Muscle layer of colon (tissue), 2 donors: Measurements from ENCODE around the gene PGAP3.

Experiments
- H3K27ac ChIP-seq: one replicate; pipeline ENCODE4 v1.7.0; 2013; ENCODE audit warnings: low read depth, mild to moderate bottlenecking, low read length, moderate library complexity
- H3K27me3 ChIP-seq, 2 donors: one replicate each; pipeline ENCODE4 v1.7.0; 2013; ENCODE audit warnings: low read length in 2 of 2, mild to moderate bottlenecking in 2 of 2; ENCODE audit not compliant: insufficient read depth in 2 of 2, control insufficient read depth in 1 of 2
- H3K36me3 ChIP-seq: one replicate; pipeline ENCODE4 v1.7.0; 2013; ENCODE audit warnings: mild to moderate bottlenecking, low read length; ENCODE audit not compliant: insufficient read depth
- H3K4me1 ChIP-seq: one replicate; pipeline ENCODE4 v1.7.0; 2013; ENCODE audit warnings: mild to moderate bottlenecking, low read length; ENCODE audit not compliant: insufficient read depth
- H3K4me3 ChIP-seq, 2 donors: one replicate each; pipeline ENCODE4 v1.7.0; 2013; ENCODE audit warnings: low read length in 2 of 2, low read depth in 1 of 2, mild to moderate bottlenecking in 1 of 2, moderate library complexity in 1 of 2
- H3K9ac ChIP-seq: one replicate; pipeline ENCODE4 v1.7.0; 2013; ENCODE audit warnings: low read length
- H3K9me3 ChIP-seq: one replicate; pipeline ENCODE4 v1.7.0; 2013; ENCODE audit warnings: mild to moderate bottlenecking, low read length
- donor health status: abdominal sarcoma.
- donor health status: Adenocarcinoma of cecum.

PGAP3 gene

DNA sequence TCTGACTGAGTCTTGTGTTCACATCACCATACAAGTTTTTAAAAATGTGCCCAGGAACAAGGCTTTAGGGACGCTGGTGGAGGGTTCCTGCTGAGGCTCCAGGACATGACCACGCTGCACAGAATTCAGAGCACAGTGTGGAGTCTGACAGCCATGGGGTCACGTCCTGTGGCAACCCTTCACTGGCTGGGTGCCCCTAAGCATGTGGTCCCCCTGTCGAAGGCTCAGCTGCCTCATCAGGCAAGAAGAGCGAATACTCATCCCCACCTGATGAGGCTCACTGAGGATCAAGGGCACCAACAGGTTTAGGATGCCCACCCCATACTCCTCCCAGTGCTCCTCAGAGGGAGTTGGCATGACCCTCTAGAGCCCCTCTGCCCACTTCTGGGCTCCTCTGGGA lies 13.7 kb downstream of the PGAP3 start:
- Histone ChIP-seq H3K9ac (no peak overlapping the region), H3K36me3 (peaks cover 9% of the 10 kb centered on the region), H3K4me1 (peaks cover 3% of the 10 kb centered on the region), H3K9me3 (no peaks in the 10 kb centered on the region), H3K27ac (no peak overlapping the region), H3K4me3 (no peak overlapping the region), H3K27me3 (peaks cover 9 to 33% of the 10 kb centered on the region in 2 donors)

DNA sequence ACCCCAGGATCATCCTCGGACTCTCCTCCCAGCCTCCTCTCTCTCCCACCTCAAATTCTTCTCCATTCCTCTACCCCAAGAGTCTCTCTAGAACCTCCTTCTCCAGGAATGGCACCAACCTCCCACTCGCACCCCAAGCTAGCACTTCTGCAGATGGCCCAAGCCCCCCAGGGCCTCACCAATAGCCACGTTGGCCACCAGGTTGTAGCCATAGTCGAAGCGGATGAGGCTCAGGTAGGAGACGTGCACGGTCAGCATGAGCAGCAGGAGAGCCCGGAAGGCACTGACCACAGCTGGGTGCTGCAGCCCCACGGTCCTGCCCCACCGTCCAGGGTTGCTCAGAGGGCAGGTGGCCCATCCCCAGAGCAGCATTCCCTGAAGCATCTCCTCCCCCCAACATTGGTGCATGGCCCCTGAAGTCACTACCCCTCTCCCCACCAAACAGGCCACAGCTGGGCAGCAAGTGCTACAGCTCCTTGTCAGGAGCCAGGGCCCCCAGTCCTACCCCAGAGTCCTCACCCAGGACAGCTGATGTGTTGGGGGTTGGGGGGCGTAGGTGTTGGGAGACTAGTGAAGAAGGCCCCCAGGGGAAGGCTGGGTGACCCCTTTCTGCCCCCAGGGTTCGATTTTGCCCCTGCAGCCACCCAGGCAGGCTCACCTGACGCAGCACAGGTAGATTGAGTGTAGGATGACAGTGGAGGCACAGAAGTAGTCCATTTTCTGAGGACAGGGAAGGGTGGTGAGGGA lies 14.3 kb downstream of the PGAP3 start:
- peaks cover 9% of the 10 kb centered on the region for H3K36me3 ChIP-seq
- H3K27ac ChIP-seq, result no peak overlapping the region
- H3K4me3 ChIP-seq, result no peak overlapping the region
- H3K4me1 ChIP-seq, result peaks cover 6% of the 10 kb centered on the region
- H3K27me3 ChIP-seq, result peaks cover 12 to 38% of the 10 kb centered on the region in 2 donors
- H3K9me3 ChIP-seq, result no peaks in the 10 kb centered on the region
- no peak overlapping the region for H3K9ac ChIP-seq

- Histone ChIP-seq H3K36me3 (peaks cover 9% of the 10 kb centered on the region), H3K9me3 (no peaks in the 10 kb centered on the region), H3K4me1 (peaks cover 9% of the 10 kb centered on the region), H3K9ac (no peak overlapping the region), H3K4me3 (no peak overlapping the region), H3K27ac (no peak overlapping the region), H3K27me3 (peaks cover 13 to 46% of the 10 kb centered on the region in 2 donors)
These were observed 15.1 kb downstream of the PGAP3 start for GRCh38 chr17:39672522-39673334.

DNA sequence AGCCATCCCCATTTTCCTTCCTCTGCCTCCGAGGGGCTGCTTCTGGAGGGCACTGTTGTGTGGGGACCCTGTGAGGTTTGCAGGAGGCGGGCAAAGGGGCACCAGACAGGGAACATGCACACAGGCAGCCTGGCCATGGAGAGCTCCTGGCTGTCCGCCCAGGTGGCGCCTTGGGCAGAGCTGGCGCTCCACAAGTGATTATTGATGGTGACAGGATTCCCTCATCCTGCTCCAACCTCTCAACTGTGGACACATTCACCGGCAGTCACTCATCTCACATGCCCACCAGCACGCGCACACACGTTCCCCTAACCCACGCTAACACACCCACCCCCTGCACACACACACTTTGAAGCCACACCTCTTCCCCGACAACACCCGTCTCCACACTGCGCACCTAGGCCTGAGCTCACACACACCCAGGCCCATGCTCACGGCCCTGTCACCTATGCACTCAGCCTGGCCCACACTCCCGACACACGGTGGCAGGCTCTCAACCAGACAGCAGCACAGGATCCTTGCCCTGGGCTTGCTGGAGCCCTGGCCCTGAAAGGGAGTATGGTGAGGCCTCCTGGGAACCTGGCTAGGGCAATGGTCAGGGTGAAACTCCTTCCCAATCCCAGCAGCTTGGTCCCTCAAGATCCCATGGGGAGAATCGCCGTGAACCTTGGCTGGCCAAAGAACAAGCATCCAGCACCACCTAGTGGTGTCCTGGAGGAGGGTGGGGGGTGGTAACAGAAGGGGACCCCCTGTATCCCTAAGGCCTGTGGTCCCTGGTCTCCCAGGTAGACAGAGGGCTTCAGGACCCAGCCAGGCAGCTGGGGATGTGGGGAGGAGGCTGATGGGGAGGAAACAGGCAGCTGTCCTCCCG lies 16.0 kb downstream of the PGAP3 start:
- Histone ChIP-seq H3K4me3 (no peak overlapping the region), H3K9me3 (no peaks in the 10 kb centered on the region), H3K27ac (no peak overlapping the region), H3K36me3 (peaks cover 5% of the 10 kb centered on the region), H3K9ac (no peak overlapping the region), H3K27me3 (peaks cover 19 to 55% of the 10 kb centered on the region in 2 donors), H3K4me1 (peaks cover 9% of the 10 kb centered on the region)

GRCh38 chr17:39670746-39671145 lies 17.1 kb downstream of the PGAP3 start:
- no peaks in the 10 kb centered on the region for H3K9me3 ChIP-seq
- no peak overlapping the region for H3K4me3 ChIP-seq
- no peak overlapping the region for H3K9ac ChIP-seq
- H3K27ac ChIP-seq, result no peak overlapping the region
- H3K36me3 ChIP-seq, result no peaks in the 10 kb centered on the region
- peaks cover 6% of the 10 kb centered on the region for H3K4me1 ChIP-seq
- H3K27me3 ChIP-seq, result peaks cover 25 to 66% of the 10 kb centered on the region in 2 donors

- no peaks in the 10 kb centered on the region for H3K36me3 ChIP-seq
- H3K9me3 ChIP-seq, result no peaks in the 10 kb centered on the region
- no peak overlapping the region for H3K4me3 ChIP-seq
- H3K4me1 ChIP-seq, result peaks cover 6% of the 10 kb centered on the region
- no peak overlapping the region for H3K27ac ChIP-seq
- H3K9ac ChIP-seq, result no peak overlapping the region
- peaks cover 25 to 72% of the 10 kb centered on the region in 2 donors for H3K27me3 ChIP-seq
These were observed 17.7 kb downstream of the PGAP3 start for GRCh38 chr17:39669897-39670735.

DNA sequence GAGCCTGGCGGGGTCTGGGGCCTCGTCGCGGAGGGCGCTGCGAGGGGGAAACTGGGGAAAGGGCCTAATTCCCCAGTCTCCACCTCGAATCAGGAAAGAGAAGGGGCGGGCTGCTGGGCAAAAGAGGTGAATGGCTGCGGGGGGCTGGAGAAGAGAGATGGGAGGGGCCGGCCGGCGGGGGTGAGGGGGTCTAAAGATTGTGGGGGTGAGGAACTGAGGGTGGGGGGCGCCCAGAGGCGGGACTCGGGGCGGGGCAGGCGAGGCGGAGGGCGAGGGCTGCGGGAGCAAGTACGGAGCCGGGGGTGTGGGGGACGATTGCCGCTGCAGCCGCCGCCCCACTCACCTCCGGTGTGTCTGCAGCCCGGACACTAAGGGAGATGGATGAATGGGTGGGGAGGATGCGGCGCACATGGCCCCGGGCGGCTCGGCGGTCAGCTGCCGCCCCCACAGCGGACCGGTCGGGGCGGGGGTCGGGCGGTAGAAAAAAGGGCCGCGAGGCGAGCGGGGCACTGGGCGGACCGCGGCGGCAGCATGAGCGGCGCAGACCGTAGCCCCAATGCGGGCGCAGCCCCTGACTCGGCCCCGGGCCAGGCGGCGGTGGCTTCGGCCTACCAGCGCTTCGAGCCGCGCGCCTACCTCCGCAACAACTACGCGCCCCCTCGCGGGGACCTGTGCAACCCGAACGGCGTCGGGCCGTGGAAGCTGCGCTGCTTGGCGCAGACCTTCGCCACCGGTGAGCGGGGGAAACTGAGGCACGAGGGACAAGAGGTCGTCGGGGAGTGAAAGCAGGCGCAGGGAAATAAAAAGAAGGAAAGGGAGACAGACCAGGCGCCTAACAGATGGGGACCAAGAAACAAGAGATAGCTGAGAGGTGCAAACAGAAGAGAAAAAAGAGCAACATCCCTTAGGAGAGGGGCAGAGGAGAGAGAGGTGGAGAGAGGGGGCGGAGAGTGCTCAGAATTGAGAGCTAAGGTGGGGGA lies 19.6 kb downstream of the PGAP3 start, which contains the start of gene PNMT:
PNMT (plus strand) TSS at position 509 of the 980 bp plus-strand sequence; CDS start at position 532, 23 bp downstream.
- Histone ChIP-seq H3K4me1 (peaks cover 6% of the 10 kb centered on the region), H3K27me3 (peaks cover 25 to 76% of the 10 kb centered on the region in 2 donors), H3K9me3 (no peaks in the 10 kb centered on the region), H3K4me3 (peak within 1 kb of the TSS; percentile 12 to 38), H3K9ac (no peak within 1 kb of the TSS), H3K27ac (no peak within 1 kb of the TSS), H3K36me3 (no peaks in the 10 kb centered on the region)

GRCh38 chr17:39667262-39667944 lies 20.5 kb downstream of the PGAP3 start:
- peaks cover 6% of the 10 kb centered on the region for H3K4me1 ChIP-seq
- no peaks in the 10 kb centered on the region for H3K9me3 ChIP-seq
- H3K27me3 ChIP-seq, result peaks cover 25 to 75% of the 10 kb centered on the region in 2 donors
- no peak overlapping the region for H3K4me3 ChIP-seq
- H3K36me3 ChIP-seq, result no peaks in the 10 kb centered on the region
- H3K9ac ChIP-seq, result no peak overlapping the region
- H3K27ac ChIP-seq, result no peak overlapping the region

DNA sequence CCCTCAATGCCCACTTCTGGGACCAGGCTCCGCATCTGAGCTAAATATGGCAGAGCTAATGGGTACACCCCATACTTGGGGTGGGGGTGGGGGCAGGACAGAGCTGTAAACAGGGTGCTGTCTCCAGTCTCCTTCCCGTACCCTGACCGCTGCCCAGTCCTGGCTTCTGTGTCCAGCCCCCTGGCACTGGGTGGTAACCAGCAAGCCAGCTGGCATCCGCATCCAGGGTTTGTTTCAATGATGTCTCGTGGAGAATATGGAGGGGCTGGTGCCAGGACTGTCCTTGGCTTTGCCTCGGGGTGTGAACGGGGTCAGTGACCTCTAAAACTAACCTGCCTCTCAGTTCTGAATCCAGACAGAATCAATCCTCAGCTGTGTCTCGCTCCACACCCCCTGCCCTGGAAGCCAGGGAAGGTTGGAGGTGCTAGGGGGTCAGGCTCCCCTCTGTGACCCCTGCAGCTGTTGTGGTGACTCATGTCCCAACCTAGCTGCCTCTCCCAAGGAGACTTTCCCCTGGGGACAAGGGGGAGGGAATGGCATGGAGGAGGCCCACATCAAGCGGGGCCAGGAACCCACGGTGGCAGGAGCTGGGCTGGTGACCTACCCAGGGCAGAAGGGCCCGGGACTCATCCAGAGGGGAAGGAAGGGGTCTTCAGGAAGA lies 21.1 kb downstream of the PGAP3 start:
- Histone ChIP-seq H3K9ac (no peak overlapping the region), H3K27me3 (peaks cover 25 to 68% of the 10 kb centered on the region in 2 donors), H3K4me1 (peaks cover 6% of the 10 kb centered on the region), H3K27ac (no peak overlapping the region), H3K36me3 (peaks cover 3% of the 10 kb centered on the region), H3K4me3 (no peak overlapping the region), H3K9me3 (no peaks in the 10 kb centered on the region)
